ENCODE measurements around the gene DNAH2.

DNA sequence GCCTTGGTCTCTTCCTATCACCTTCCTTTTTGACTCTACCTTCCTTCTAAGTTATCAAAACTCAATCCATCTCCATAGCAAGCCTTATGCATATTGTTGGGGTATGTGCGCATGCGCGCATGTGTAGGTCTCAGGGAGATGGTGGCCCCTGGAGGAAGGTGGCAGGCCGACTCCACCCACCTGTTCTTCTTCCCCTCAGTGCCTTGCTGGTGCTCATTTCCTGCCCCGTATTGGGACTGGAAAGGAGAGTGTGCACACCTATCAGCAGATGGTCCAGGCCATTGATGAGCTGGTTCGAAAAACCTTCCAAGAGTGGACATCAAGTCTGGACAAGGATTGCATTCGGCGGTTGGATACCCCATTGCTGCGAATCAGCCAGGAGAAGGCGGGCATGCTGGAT is 25.2 kb downstream of the DNAH2 start:
- TF ChIP-seq, protein P1, sequence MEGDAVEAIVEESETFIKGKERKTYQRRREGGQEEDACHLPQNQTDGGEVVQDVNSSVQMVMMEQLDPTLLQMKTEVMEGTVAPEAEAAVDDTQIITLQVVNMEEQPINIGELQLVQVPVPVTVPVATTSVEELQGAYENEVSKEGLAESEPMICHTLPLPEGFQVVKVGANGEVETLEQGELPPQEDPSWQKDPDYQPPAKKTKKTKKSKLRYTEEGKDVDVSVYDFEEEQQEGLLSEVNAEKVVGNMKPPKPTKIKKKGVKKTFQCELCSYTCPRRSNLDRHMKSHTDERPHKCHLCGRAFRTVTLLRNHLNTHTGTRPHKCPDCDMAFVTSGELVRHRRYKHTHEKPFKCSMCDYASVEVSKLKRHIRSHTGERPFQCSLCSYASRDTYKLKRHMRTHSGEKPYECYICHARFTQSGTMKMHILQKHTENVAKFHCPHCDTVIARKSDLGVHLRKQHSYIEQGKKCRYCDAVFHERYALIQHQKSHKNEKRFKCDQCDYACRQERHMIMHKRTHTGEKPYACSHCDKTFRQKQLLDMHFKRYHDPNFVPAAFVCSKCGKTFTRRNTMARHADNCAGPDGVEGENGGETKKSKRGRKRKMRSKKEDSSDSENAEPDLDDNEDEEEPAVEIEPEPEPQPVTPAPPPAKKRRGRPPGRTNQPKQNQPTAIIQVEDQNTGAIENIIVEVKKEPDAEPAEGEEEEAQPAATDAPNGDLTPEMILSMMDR (IDR thresholded peaks at IDR 0.05): no peak
- TF ChIP-seq, protein P2, sequence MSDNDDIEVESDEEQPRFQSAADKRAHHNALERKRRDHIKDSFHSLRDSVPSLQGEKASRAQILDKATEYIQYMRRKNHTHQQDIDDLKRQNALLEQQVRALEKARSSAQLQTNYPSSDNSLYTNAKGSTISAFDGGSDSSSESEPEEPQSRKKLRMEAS (CRISPR knock-in tag; IDR thresholded peaks at IDR 0.05): no peak
- TF ChIP-seq, protein P3, sequence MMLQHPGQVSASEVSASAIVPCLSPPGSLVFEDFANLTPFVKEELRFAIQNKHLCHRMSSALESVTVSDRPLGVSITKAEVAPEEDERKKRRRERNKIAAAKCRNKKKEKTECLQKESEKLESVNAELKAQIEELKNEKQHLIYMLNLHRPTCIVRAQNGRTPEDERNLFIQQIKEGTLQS (CRISPR knock-in tag; conservative IDR thresholded peaks at IDR 0.05): no peak
- no peak for TF ChIP-seq CREB1 (CRISPR knock-in tag; IDR thresholded peaks at IDR 0.05)
- TF ChIP-seq, protein P4, sequence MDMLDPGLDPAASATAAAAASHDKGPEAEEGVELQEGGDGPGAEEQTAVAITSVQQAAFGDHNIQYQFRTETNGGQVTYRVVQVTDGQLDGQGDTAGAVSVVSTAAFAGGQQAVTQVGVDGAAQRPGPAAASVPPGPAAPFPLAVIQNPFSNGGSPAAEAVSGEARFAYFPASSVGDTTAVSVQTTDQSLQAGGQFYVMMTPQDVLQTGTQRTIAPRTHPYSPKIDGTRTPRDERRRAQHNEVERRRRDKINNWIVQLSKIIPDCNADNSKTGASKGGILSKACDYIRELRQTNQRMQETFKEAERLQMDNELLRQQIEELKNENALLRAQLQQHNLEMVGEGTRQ (CRISPR knock-in tag; IDR thresholded peaks at IDR 0.05): no peak
- TF ChIP-seq JUN (CRISPR knock-in tag; IDR thresholded peaks at IDR 0.05): no peak
- TF ChIP-seq, protein P5, sequence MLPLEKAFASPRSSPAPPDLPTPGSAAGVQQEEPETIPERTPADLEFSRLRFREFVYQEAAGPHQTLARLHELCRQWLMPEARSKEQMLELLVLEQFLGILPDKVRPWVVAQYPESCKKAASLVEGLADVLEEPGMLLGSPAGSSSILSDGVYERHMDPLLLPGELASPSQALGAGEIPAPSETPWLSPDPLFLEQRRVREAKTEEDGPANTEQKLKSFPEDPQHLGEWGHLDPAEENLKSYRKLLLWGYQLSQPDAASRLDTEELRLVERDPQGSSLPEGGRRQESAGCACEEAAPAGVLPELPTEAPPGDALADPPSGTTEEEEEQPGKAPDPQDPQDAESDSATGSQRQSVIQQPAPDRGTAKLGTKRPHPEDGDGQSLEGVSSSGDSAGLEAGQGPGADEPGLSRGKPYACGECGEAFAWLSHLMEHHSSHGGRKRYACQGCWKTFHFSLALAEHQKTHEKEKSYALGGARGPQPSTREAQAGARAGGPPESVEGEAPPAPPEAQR (CRISPR knock-in tag; IDR thresholded peaks at IDR 0.05): no peak
- no peak for TF ChIP-seq ZNF263 (CRISPR knock-in tag; IDR thresholded peaks at IDR 0.05; ENCODE audit: low read depth)
